Parathyroid adenoma (tissue), 2 donors: Measurements from ENCODE around the gene MMP8.
"Not testable (repeated sequence)": the region's sequence is repeated elsewhere in the genome, so short reads cannot be mapped to it uniquely, and the experiment has no call there.

ENCODE experiments used
- H2AFZ ChIP-seq: fragments of 300-600 bp; sonication (generic); one replicate; pipeline ENCODE4 v1.7.0; 2017; ENCODE audit warnings: antibody characterized with exemption, mild to moderate bottlenecking
- H3K27ac ChIP-seq: fragments of 300-600 bp; sonication (generic); one replicate; pipeline ENCODE4 v1.7.0; 2017
- H3K27me3 ChIP-seq: fragments of 300-600 bp; sonication (generic); one replicate; pipeline ENCODE4 v1.7.0; 2017; ENCODE audit warnings: low read length; ENCODE audit not compliant: control insufficient read depth, insufficient read depth
- H3K36me3 ChIP-seq: fragments of 300-600 bp; sonication (generic); one replicate; pipeline ENCODE4 v1.7.0; 2017; ENCODE audit warnings: low read length; ENCODE audit not compliant: control insufficient read depth, insufficient read depth
- H3K4me1 ChIP-seq: fragments of 300-600 bp; sonication (generic); one replicate; pipeline ENCODE4 v1.7.0; 2017; ENCODE audit warnings: control low read depth
- H3K4me2 ChIP-seq: fragments of 300-600 bp; sonication (generic); one replicate; pipeline ENCODE4 v1.7.0; 2017; ENCODE audit warnings: low read length
- H3K4me3 ChIP-seq: fragments of 300-600 bp; sonication (generic); one replicate; pipeline ENCODE4 v1.7.0; 2017; ENCODE audit warnings: low read depth, low read length
- H3K79me2 ChIP-seq: fragments of 300-600 bp; sonication (generic); one replicate; pipeline ENCODE4 v1.7.0; 2017; ENCODE audit warnings: control low read depth
- H3K9ac ChIP-seq: fragments of 300-600 bp; sonication (generic); one replicate; pipeline ENCODE4 v1.7.0; 2017; ENCODE audit warnings: mild to moderate bottlenecking
- H3K9me3 ChIP-seq: fragments of 300-600 bp; sonication (generic); one replicate; pipeline ENCODE4 v1.7.0; 2017; ENCODE audit warnings: low read length; ENCODE audit not compliant: control insufficient read depth
- TF ChIP-seq, protein P1 (sequence below): fragments of 300-600 bp; sonication (generic); IDR thresholded peaks from one replicate; pipeline ENCODE4 v1.7.0; 2017; ENCODE audit warnings: antibody characterized with exemption, mild to moderate bottlenecking
- donor health status: primary hyperparathyroidism.

The MMP8 gene

DNA sequence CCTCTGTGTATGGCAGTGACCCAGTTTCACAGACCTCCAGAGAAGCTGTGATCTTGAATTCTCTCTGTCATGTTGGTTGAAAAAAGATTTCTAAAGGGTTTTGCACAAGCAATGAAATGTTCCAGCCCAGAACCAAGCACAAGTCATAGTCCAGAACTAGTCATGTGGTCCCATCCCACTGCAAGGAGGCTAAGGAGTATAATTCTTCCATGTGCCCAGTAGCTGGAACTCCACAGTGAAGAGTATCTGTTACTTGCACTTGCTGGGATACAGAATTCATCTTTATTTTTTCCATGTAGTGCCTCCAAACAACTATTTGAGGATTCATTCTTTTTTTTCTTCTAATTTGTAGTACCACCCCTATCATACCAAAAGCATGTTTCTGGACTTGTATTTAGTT, 9.9 kb upstream of the MMP8 start:
- H3K27me3 ChIP-seq = no peaks in the 10 kb centered on the region
- H3K79me2 ChIP-seq = no peaks in the 10 kb centered on the region
- no peak overlapping the region for H3K27ac ChIP-seq
- H3K4me3 ChIP-seq = no peak overlapping the region
- no peak overlapping the region for H2AFZ ChIP-seq
- H3K4me1 ChIP-seq = no peaks in the 10 kb centered on the region
- no peaks in the 10 kb centered on the region for H3K36me3 ChIP-seq
- H3K4me2 ChIP-seq = no peak overlapping the region
- no peaks in the 10 kb centered on the region for H3K9me3 ChIP-seq
- H3K9ac ChIP-seq = no peak overlapping the region
- TF ChIP-seq, protein P1, sequence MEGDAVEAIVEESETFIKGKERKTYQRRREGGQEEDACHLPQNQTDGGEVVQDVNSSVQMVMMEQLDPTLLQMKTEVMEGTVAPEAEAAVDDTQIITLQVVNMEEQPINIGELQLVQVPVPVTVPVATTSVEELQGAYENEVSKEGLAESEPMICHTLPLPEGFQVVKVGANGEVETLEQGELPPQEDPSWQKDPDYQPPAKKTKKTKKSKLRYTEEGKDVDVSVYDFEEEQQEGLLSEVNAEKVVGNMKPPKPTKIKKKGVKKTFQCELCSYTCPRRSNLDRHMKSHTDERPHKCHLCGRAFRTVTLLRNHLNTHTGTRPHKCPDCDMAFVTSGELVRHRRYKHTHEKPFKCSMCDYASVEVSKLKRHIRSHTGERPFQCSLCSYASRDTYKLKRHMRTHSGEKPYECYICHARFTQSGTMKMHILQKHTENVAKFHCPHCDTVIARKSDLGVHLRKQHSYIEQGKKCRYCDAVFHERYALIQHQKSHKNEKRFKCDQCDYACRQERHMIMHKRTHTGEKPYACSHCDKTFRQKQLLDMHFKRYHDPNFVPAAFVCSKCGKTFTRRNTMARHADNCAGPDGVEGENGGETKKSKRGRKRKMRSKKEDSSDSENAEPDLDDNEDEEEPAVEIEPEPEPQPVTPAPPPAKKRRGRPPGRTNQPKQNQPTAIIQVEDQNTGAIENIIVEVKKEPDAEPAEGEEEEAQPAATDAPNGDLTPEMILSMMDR = no peak

DNA sequence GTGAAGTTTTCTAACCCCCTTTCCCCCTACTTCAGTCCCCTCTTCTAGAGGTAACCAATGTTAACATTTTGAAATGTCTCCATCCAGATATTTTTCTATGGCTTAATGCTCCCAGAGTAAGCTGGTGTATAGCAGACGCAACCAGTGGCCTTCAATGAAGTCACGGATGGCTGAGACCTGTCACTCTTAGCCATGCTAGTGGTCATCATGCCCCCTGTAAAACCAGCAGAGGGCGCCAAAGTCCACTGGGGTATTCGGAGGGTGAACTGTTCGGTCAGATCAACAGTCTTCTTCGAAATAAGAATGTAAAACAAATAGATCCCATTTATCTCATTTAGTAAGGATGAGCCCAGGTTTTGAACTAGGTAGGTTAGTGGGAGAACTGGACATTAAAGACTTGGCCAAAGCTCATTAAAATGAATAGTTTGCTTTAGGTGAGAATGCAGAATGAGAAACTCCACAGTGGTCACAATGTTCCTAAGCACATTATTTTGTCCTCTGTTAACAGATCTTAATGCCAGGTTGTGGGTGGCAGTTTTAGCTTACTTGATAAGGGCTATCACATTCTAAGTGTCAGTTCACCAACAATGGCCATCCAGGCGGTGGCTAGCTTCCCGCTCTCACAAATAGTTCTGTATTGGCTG, 8.6 kb upstream of the MMP8 start:
- H3K36me3 ChIP-seq = no peaks in the 10 kb centered on the region
- TF ChIP-seq, protein P1 = no peak
- H2AFZ ChIP-seq = no peak overlapping the region
- no peak overlapping the region for H3K27ac ChIP-seq
- no peaks in the 10 kb centered on the region for H3K79me2 ChIP-seq
- H3K27me3 ChIP-seq = no peaks in the 10 kb centered on the region
- no peak overlapping the region for H3K4me2 ChIP-seq
- H3K4me1 ChIP-seq = no peaks in the 10 kb centered on the region
- H3K4me3 ChIP-seq = no peak overlapping the region
- H3K9ac ChIP-seq = no peak overlapping the region
- no peaks in the 10 kb centered on the region for H3K9me3 ChIP-seq

DNA sequence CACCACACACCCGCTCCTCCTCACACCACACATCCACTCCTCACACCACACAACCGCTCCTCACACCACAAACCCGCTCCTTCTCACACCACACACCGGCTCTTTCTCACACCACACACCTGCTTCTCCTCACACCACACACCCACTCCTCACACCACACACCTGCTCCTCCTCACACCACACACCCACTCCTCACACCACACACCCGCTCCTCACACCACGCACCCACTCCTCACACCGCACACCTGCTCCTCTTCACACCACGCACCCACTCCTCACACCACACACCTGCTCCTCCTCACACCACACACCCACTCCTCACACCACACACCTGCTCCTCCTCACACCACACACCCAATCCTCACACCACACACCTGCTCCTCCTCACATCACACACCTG, 6.2 kb upstream of the MMP8 start:
- not testable (repeated sequence) for H3K9ac ChIP-seq, H3K4me1 ChIP-seq, H2AFZ ChIP-seq, H3K79me2 ChIP-seq, H3K27me3 ChIP-seq, H3K4me3 ChIP-seq, H3K4me2 ChIP-seq, H3K36me3 ChIP-seq, H3K27ac ChIP-seq, H3K9me3 ChIP-seq

DNA sequence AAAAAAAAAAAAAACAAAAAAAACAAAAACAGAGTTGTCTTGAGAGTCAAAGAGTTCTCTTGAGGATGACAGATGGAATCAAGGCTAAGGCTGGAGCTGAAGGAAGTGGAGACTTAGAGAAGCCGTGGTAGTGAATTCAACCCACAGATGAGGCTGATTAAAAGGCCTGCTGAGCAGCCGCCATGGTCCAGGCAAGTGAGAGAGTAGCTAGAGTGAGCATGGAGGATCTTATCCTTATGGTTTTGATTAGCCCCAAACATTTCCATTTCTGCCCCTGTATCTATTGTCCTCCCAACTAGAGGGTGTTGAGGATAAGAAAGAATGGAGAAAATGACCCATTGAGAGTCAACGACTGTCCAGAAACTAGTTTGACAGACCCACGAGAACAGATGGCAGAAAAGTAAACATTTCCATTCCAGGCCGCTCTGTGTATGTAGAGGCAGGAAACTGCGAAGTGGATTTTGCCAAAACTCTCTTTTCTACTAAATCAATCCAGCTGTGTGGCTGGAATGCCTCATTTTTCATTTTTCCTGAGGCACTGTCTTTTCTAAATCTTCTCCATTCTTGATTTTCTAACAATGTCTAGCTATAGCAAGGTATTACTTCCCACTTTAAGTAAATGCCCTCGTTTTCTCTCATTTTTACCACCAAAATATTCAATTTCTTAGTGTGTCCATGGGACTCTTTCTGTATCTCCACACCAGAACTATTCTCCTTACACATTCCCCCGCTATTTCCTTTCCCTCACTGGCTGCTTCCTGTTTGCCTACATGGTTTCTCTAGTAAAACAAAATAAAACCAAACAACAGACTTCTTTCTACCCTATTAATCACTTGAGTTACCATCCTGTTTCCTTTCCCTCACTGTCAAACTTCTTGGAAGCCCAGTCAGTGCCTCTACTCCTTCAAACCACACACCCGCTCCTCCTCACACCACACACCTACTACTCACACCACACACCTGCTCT, 5.4 kb upstream of the MMP8 start:
- Histone ChIP-seq H3K79me2 (no peaks in the 10 kb centered on the region), H3K27ac (no peak overlapping the region), H3K4me3 (no peak overlapping the region), H3K9me3 (no peaks in the 10 kb centered on the region), H3K9ac (no peak overlapping the region), H3K36me3 (no peaks in the 10 kb centered on the region), H3K27me3 (no peaks in the 10 kb centered on the region), H3K4me1 (no peaks in the 10 kb centered on the region), H3K4me2 (no peak overlapping the region), H2AFZ (no peak overlapping the region)
- TF ChIP-seq, protein P1 = no peak

DNA sequence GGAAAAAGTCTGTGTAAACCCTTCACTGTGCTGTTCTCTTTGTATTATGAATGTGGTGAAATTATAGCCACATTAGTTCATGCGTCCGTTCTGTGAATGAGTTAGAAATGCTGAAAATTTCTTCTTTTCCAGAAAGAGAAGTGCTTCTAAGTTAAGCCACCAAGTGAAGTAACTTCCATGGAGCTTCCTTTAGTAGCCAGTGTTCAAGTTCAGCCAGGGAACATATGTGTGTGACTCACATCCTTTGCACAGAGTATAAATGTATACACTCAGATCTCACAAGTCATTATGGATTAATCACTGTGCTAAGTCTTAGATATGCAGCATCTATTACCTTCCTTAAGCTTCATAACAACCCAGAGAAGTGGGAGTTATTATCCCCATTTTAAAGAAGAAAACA, 3.1 kb upstream of the MMP8 start:
- Histone ChIP-seq H2AFZ (no peak overlapping the region), H3K9me3 (no peaks in the 10 kb centered on the region), H3K4me2 (no peak overlapping the region), H3K36me3 (no peaks in the 10 kb centered on the region), H3K79me2 (no peaks in the 10 kb centered on the region), H3K27ac (no peak overlapping the region), H3K4me3 (no peak overlapping the region), H3K27me3 (no peaks in the 10 kb centered on the region), H3K4me1 (no peaks in the 10 kb centered on the region), H3K9ac (no peak overlapping the region)
- TF ChIP-seq, protein P1 = no peak
